K562 (cell line): ENCODE data around the gene TXNL1. TPM values are rescaled to one million over a fixed set of nuclear protein-coding genes. Genes with fewer than 3 reads are reported as not detected.

Experiments used
- ARID3A ChIP-seq: IDR thresholded peaks from 2 replicates; pipeline ENCODE4 v1.6.1; 2012; ENCODE audit warnings: low read depth, low read length, improper control_type of control experiment, borderline replicate concordance
- ARNT ChIP-seq, 2 experiments: fragments of 450-650 bp; IDR thresholded peaks; 2 replicates each; pipeline ENCODE4 v1.6.1; 2016; ENCODE audit warnings: mild to moderate bottlenecking in 1 of 2
- CHD4 ChIP-seq: fragments of 200-600 bp; sonication (generic); IDR thresholded peaks from 3 replicates; pipeline ENCODE4 v1.6.1; 2012; ENCODE audit warnings: low read depth, mild to moderate bottlenecking, mixed read lengths, low read length, inconsistent platforms; ENCODE audit not compliant: insufficient read depth, insufficient replicate concordance, poor library complexity, severe bottlenecking
- EP400 ChIP-seq: fragments of 450-650 bp; IDR thresholded peaks from 2 replicates; pipeline ENCODE4 v1.6.1; 2017; ENCODE audit warnings: antibody characterized with exemption, mild to moderate bottlenecking, moderate library complexity
- HDGF ChIP-seq: fragments of 450-650 bp; IDR thresholded peaks from 2 replicates; pipeline ENCODE4 v1.6.1; 2016
- HNRNPH1 ChIP-seq: fragments of 200-400 bp; formaldehyde crosslinking; optimal IDR thresholded peaks from 2 replicates; pipeline ENCODE3; 2017; ENCODE audit warnings: low read depth, mild to moderate bottlenecking, low read length, moderate library complexity
- HNRNPUL1 ChIP-seq: fragments of 200-400 bp; formaldehyde crosslinking; IDR thresholded peaks from 2 replicates; pipeline ENCODE4 v1.6.1; 2017; ENCODE audit warnings: low read length
- JUNB ChIP-seq: fragments of 450-650 bp; formaldehyde crosslinking; conservative IDR thresholded peaks from 2 replicates; pipeline ENCODE4 v1.4.0; 2020; ENCODE audit warnings: mild to moderate bottlenecking
- MAX ChIP-seq: sonication (generic); formaldehyde crosslinking; IDR thresholded peaks from 2 replicates; pipeline ENCODE4 v1.9.0; 2022; ENCODE audit warnings: mild to moderate bottlenecking, missing genetic modification reagents
- NR4A1 ChIP-seq, 2 experiments: fragments of 250-450 bp in 1 of 2; fragments of 450-650 bp in 1 of 2; sonication (Bioruptor Pico) in 1 of 2; IDR thresholded peaks; 2 replicates each; pipeline versions ENCODE4 v1.4.0 to v1.6.1; 2016 to 2020; ENCODE audit warnings: mild to moderate bottlenecking in 2 of 2, missing compliant biosample characterization in 1 of 2, missing genetic modification characterization in 1 of 2, moderate library complexity in 1 of 2
- NRF1 ChIP-seq, 2 experiments: fragments of 450-650 bp; IDR thresholded peaks in 1 of 2; conservative IDR thresholded peaks in 1 of 2; 2 replicates each; pipeline ENCODE4 v1.6.1; 2014; ENCODE audit warnings: mild to moderate bottlenecking in 2 of 2
- PURB ChIP-seq: sonication (generic); formaldehyde crosslinking; IDR thresholded peaks from 2 replicates; pipeline ENCODE4 v1.9.0; 2021; ENCODE audit warnings: low read depth, mild to moderate bottlenecking, missing genetic modification reagents
- THRA ChIP-seq: fragments of 450-650 bp; IDR thresholded peaks from 2 replicates; pipeline ENCODE4 v1.6.1; 2017; ENCODE audit warnings: mild to moderate bottlenecking, moderate library complexity
- U2AF1 ChIP-seq: fragments of 200-400 bp; formaldehyde crosslinking; optimal IDR thresholded peaks from 2 replicates; pipeline ENCODE3; 2017; ENCODE audit warnings: mild to moderate bottlenecking, low read depth, low read length, moderate library complexity
- ZFP36 ChIP-seq: fragments of 150-350 bp; IDR thresholded peaks from 2 replicates; pipeline ENCODE4 v1.6.1; 2018; ENCODE audit warnings: low read length, low read depth; ENCODE audit not compliant: partially characterized antibody
- ZNF133 ChIP-seq: fragments of 250-450 bp; sonication (Bioruptor Pico); IDR thresholded peaks from 2 replicates; pipeline ENCODE4 v1.4.0; 2020; ENCODE audit warnings: mild to moderate bottlenecking
- ZNF184 ChIP-seq: sonication (generic); formaldehyde crosslinking; IDR thresholded peaks from 2 replicates; pipeline ENCODE4 v1.5.0; 2020; ENCODE audit warnings: missing genetic modification reagents
- ZNF407 ChIP-seq: fragments of 450-650 bp; IDR thresholded peaks from 2 replicates; pipeline ENCODE4 v1.6.1; 2016; ENCODE audit warnings: low read depth
- ZNF507 ChIP-seq: conservative IDR thresholded peaks from 2 replicates; pipeline ENCODE4 v1.6.1; 2017; ENCODE audit warnings: missing genetic modification characterization, missing compliant biosample characterization
- polyA plus RNA-seq, 8 experiments: library from polyadenylated mRNA; depleted of rRNA in 4 of 8; stranded (reverse) in 5 of 8; unstranded in 3 of 8; fragments of >200 nt; fragmentation: Nextera tagmentation in 2 of 8; fragmentation: Illumina TruSeq in 1 of 8; extraction: Ambion mirVana in 2 of 8; extraction: Trizol in 1 of 8; gene quantifications; 2 replicates each; pipeline versions ENCODE4 v1.2.1 to v1.2.3, GENCODE V29; 2011 to 2014; ENCODE audit warnings: inconsistent platforms in 1 of 8, missing spikeins in 1 of 8
- total RNA-seq, 7 experiments: library from RNA; depleted of rRNA in 6 of 7; stranded (reverse); fragments of >200 nt in 6 of 7; fragmentation: Illumina TruSeq in 2 of 7; extraction: Trizol in 2 of 7; gene quantifications; 2 replicates each; pipeline versions ENCODE4 v1.2.1 to v1.2.3, GENCODE V29; 2011 to 2021; ENCODE audit warnings: low replicate concordance in 1 of 7

TXNL1 gene
- total and polyA plus RNA-seq, 9 of the 15 experiments (the other 6 are each of a cell fraction or from before 2014, with no cell fraction given) = 45.4 to 103 (median 65.7) TPM

GRCh38 chr18:56563568-56563967 is 74.8 kb downstream of the TXNL1 start (continued):
- TF ChIP-seq ZNF133 (CRISPR knock-in tag) (no peak), JUNB (CRISPR knock-in tag) (no peak), THRA (no peak), HNRNPH1 (no peak), HDGF (no peak), ZNF407 (no peak), EP400 (no peak), NRF1 (conservative IDR thresholded peaks at IDR 0.05 in 1 of 2, IDR thresholded peaks at IDR 0.05 in 1 of 2) (no peak), ZNF184 (CRISPR knock-in tag) (no peak), CHD4 (no peak), NR4A1 (CRISPR knock-in tag; IDR thresholded peaks at IDR 0.05) (no peak), NR4A1 (tag; IDR thresholded peaks at IDR 0.05) (no peak), ZFP36 (no peak), ARNT (IDR thresholded peaks at IDR 0.05) (no peak), ZNF507 (tag) (no peak), U2AF1 (no peak), ARID3A (no peak), PURB (no peak), HNRNPUL1 (no peak), MAX (CRISPR knock-in tag) (peak; percentile 83)
